Naive thymus-derived CD4-positive, alpha-beta T cell (primary cell): ENCODE results near the gene GALNT16. TPM values are rescaled to one million over a fixed set of nuclear protein-coding genes. Genes with fewer than 3 reads are reported as not detected.

ENCODE experiments used
- ATAC-seq: fragments of 150-1000 bp; cut with Tn5 transposase; 2 replicates; pipeline ENCODE4 v1.10.0; 2021; ENCODE audit warnings: mild to moderate bottlenecking, moderate library complexity
- CTCF ChIA-PET: fragments of 350-600 bp; sonication (Branson Sonifier 250); formaldehyde crosslinking; loops from one replicate; lab custom pipeline; 2021; ENCODE audit warnings: antibody characterized with exemption; lab: Charles Lee
- POLR2A ChIA-PET: fragments of 350-600 bp; sonication (Branson Sonifier 250); formaldehyde crosslinking; loops from one replicate; lab custom pipeline; 2021; ENCODE audit warnings: antibody characterized with exemption, inconsistent platforms; lab: Charles Lee
- DNase-seq, 9 donors: peaks; one replicate each; pipeline versions ENCODE4 v3.0.0 to v3.0.0-alpha.2; 2020 to 2022; ENCODE audit warnings: mixed read lengths in 1 of 9
- H3K27ac ChIP-seq: one replicate; pipeline ENCODE4 v1.7.0; 2013; ENCODE audit warnings: mild to moderate bottlenecking, low read depth, low read length, moderate library complexity
- H3K27me3 ChIP-seq, 2 donors: one replicate each; pipeline ENCODE4 v1.7.0; 2013; ENCODE audit warnings: low read length in 2 of 2, mild to moderate bottlenecking in 2 of 2, moderate library complexity in 2 of 2; ENCODE audit not compliant: control insufficient read depth in 2 of 2, insufficient read depth in 2 of 2
- H3K36me3 ChIP-seq, 3 experiments: 1 replicate in 2 of 3; 2 replicates in 1 of 3; pipeline ENCODE4 v1.7.0; 2013; ENCODE audit warnings: low read length in 3 of 3, mild to moderate bottlenecking in 3 of 3, moderate library complexity in 1 of 3; ENCODE audit not compliant: insufficient read depth in 3 of 3, control insufficient read depth in 2 of 3
- H3K4me1 ChIP-seq, 2 donors: one replicate each; pipeline ENCODE4 v1.7.0; 2013; ENCODE audit warnings: low read length in 2 of 2, mild to moderate bottlenecking in 2 of 2, moderate library complexity in 1 of 2; ENCODE audit not compliant: control insufficient read depth in 2 of 2, insufficient read depth in 2 of 2
- H3K4me3 ChIP-seq: 2 replicates; pipeline ENCODE4 v1.7.0; 2013; ENCODE audit warnings: mild to moderate bottlenecking, low read length
- H3K9me3 ChIP-seq, 3 experiments: 1 replicate in 2 of 3; 2 replicates in 1 of 3; pipeline ENCODE4 v1.7.0; 2013; ENCODE audit warnings: low read length in 3 of 3; ENCODE audit not compliant: control insufficient read depth in 2 of 3
- H3K27ac Mint-ChIP-seq, 9 donors: one replicate each; pipeline ENCODE4 v1.8.0; 2020 to 2022; ENCODE audit warnings: mixed read lengths in 9 of 9, mild to moderate bottlenecking in 8 of 9, moderate library complexity in 5 of 9, inconsistent platforms in 2 of 9
- H3K27me3 Mint-ChIP-seq, 5 donors: one replicate each; pipeline ENCODE4 v1.8.0; 2021 to 2022; ENCODE audit warnings: mixed read lengths in 5 of 5, mild to moderate bottlenecking in 1 of 5
- H3K36me3 Mint-ChIP-seq, 5 donors: one replicate each; pipeline ENCODE4 v1.8.0; 2020 to 2022; ENCODE audit warnings: mixed read lengths in 5 of 5, mild to moderate bottlenecking in 3 of 5, inconsistent platforms in 1 of 5
- H3K4me1 Mint-ChIP-seq, 7 donors: one replicate each; pipeline ENCODE4 v1.8.0; 2020 to 2022; ENCODE audit warnings: mixed read lengths in 7 of 7, mild to moderate bottlenecking in 3 of 7, inconsistent platforms in 1 of 7
- H3K4me3 Mint-ChIP-seq, 10 donors: one replicate each; pipeline ENCODE4 v1.8.0; 2020 to 2022; ENCODE audit warnings: mild to moderate bottlenecking in 10 of 10, mixed read lengths in 10 of 10, moderate library complexity in 6 of 10, inconsistent platforms in 2 of 10
- H3K9me3 Mint-ChIP-seq, 11 donors: one replicate each; pipeline ENCODE4 v1.8.0; 2020 to 2022; ENCODE audit warnings: mixed read lengths in 11 of 11, mild to moderate bottlenecking in 4 of 11, inconsistent platforms in 1 of 11, moderate library complexity in 1 of 11
- intact Hi-C, 2 donors: fragments of 100-400 bp; cut with micrococcal nuclease; formaldehyde crosslinking; loops; one replicate each; pipeline ENCODE4 v1.15.1; 2023
- polyA plus RNA-seq, 2 donors: library from polyadenylated mRNA; unstranded; fragments of 300-500 nt; fragmentation: Illumina TruSeq; gene quantifications; one replicate each; pipeline ENCODE4 v1.2.3, GENCODE V29; 2021
- total RNA-seq, 6 experiments: library from RNA in 5 of 6; stranded (reverse) in 5 of 6; gene quantifications; 1 replicate in 5 of 6; 2 replicates in 1 of 6; pipeline ENCODE4 v1.2.3 and lab custom pipeline; 2021 to 2026

GALNT16 gene
- total and polyA plus RNA-seq, 7 experiments from 2014 or later: 0.07 to 0.65 TPM; not detected in 5

- ChIA-PET POLR2A (interaction anchor here (0.6 kb wide), 1 partner anchor 1140 kb away, joined by 3 read pairs; no protein-coding TSS in a partner anchor), CTCF (no interaction called here)
- intact Hi-C loops: no loop called here
- H3K4me3 Mint-ChIP-seq: no peak overlapping the region
- Histone ChIP-seq H3K36me3 (no peaks in the 10 kb centered on the region), H3K9me3 (no peaks in the 10 kb centered on the region), H3K4me1 (no peaks in the 10 kb centered on the region), H3K4me3 (no peak overlapping the region), H3K27ac (no peak overlapping the region), H3K27me3 (no peaks in the 10 kb centered on the region)
- H3K27ac Mint-ChIP-seq: no peak overlapping the region
- H3K9me3 Mint-ChIP-seq: no peaks in the 10 kb centered on the region
- DNase-seq: no peak
- no peaks in the 10 kb centered on the region for H3K27me3 Mint-ChIP-seq
- no peaks in the 10 kb centered on the region for H3K4me1 Mint-ChIP-seq
- H3K36me3 Mint-ChIP-seq: no peaks in the 10 kb centered on the region
- ATAC-seq: no peak
Measured at GRCh38 chr14:69291396-69291795, 31.4 kb downstream of the GALNT16 start.

DNA sequence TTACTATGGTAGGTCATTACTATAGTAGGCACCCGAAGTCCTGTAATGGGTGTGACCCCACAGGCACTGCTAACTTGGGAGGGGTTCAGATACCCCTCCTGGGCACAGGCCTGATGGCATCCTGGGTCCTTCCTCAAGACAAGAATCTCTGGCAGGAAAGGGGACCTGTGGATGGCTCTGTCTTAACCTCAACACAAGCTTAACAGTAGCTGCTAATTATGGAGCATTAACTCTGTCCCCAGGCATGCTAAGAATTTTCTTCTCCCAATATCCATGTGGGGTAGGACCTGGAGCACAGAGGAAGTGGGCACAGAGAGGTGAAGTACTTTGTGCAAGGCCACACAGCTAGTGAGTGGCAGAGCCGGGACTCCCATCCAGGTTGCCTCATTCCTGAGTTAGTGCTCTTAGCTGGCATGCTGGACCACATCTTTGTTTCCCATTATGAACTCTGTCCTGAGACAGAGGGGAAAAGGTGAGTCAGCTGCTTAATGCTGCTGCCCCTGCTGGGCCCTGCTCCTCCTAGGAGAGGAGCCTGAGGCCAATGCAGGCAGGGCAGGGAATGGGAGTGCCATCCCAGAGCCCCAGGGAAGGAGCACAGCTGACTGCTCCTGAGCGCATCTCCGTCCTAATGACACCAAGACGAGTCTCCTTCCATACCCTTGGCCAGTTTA, 32.1 kb downstream of the GALNT16 start:
- Histone ChIP-seq H3K9me3 (no peaks in the 10 kb centered on the region), H3K27ac (no peak overlapping the region), H3K4me3 (no peak overlapping the region), H3K4me1 (no peaks in the 10 kb centered on the region), H3K36me3 (no peaks in the 10 kb centered on the region), H3K27me3 (no peaks in the 10 kb centered on the region)
- no peaks in the 10 kb centered on the region for H3K4me1 Mint-ChIP-seq
- ChIA-PET POLR2A (interaction anchor here (0.6 kb wide), 1 partner anchor 1141 kb away, joined by 3 read pairs; no protein-coding TSS in a partner anchor), CTCF (no interaction called here)
- H3K9me3 Mint-ChIP-seq: no peaks in the 10 kb centered on the region
- no peaks in the 10 kb centered on the region for H3K27me3 Mint-ChIP-seq
- ATAC-seq (no peak), DNase-seq (no peak)
- intact Hi-C loops: no loop called here
- no peak overlapping the region for H3K4me3 Mint-ChIP-seq
- no peak overlapping the region for H3K27ac Mint-ChIP-seq
- no peaks in the 10 kb centered on the region for H3K36me3 Mint-ChIP-seq

DNA sequence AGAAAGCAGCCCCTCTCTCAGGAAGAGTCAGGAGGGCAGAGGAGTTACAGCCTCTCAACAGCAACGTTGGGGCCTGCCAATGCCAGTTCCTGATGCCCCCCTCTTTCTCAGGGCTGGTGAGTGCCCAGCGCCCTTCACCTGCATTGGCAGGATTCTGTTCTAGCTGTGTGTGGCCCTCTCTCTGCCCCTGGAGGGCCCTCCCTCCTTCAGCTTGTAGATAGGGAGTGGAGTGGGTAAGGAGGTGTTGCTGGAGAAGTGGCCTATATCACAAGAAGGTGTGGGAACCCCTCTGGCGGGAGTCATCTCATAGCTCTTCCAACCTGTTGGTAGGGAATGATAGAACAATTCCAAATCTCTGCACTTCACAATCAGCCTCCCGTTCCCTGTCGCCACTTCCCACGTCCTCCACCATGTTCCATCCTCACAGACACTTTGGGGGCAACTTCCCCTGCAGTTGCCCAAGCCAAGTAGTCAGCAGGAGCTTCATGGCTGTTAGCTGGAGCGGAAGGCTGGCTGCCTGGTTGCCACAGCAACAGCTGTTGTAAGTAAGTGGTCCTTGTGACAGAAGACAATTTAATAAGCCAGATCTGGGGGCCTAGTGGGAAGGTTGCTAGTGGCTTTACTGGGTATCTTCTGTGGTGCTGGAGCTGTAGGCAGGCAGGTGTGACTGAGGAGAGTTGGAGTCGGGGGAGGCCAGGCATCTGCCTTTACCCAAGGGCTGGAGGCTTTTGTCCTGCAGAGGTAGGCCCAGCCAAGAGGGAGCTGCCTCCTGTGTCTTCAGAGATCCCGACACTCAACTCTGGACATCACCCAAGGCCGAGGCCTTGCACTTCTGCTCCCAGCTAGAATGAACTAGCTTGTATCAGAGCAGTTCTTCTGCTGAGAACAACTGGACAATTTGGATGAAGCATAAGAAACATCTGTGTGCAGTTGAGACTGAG, 38.4 kb downstream of the GALNT16 start:
- Histone ChIP-seq H3K27ac (no peak overlapping the region), H3K4me3 (no peak overlapping the region), H3K4me1 (no peaks in the 10 kb centered on the region), H3K27me3 (no peaks in the 10 kb centered on the region), H3K36me3 (no peaks in the 10 kb centered on the region), H3K9me3 (no peaks in the 10 kb centered on the region)
- Mint-ChIP-seq H3K27me3 (peaks cover 0 to 32% (median 4%) of the 10 kb centered on the region in 5 donors), H3K9me3 (no peaks in the 10 kb centered on the region), H3K27ac (no peak overlapping the region), H3K4me1 (no peaks in the 10 kb centered on the region), H3K36me3 (no peaks in the 10 kb centered on the region), H3K4me3 (no peak overlapping the region)
- intact Hi-C loops: no loop called here
- ChIA-PET CTCF (no interaction called here), POLR2A (no interaction called here)
- no peak for DNase-seq
- no peak for ATAC-seq

GRCh38 chr14:69299286-69300035, 39.5 kb downstream of the GALNT16 start:
- H3K9me3 ChIP-seq: no peaks in the 10 kb centered on the region
- Mint-ChIP-seq H3K27ac (no peak overlapping the region), H3K27me3 (peaks cover 0 to 32% (median 4%) of the 10 kb centered on the region in 5 donors), H3K4me1 (no peaks in the 10 kb centered on the region), H3K4me3 (no peak overlapping the region), H3K9me3 (no peaks in the 10 kb centered on the region), H3K36me3 (no peaks in the 10 kb centered on the region)
- no peak overlapping the region for H3K27ac ChIP-seq
- POLR2A ChIA-PET: no interaction called here
- H3K4me3 ChIP-seq: no peak overlapping the region
- no peaks in the 10 kb centered on the region for H3K27me3 ChIP-seq
- intact Hi-C loops: no loop called here
- peak in 1 of 9 donors; percentile 3 for DNase-seq
- H3K36me3 ChIP-seq: no peaks in the 10 kb centered on the region
- no peak for ATAC-seq
- CTCF ChIA-PET: no interaction called here
- no peaks in the 10 kb centered on the region for H3K4me1 ChIP-seq

DNA sequence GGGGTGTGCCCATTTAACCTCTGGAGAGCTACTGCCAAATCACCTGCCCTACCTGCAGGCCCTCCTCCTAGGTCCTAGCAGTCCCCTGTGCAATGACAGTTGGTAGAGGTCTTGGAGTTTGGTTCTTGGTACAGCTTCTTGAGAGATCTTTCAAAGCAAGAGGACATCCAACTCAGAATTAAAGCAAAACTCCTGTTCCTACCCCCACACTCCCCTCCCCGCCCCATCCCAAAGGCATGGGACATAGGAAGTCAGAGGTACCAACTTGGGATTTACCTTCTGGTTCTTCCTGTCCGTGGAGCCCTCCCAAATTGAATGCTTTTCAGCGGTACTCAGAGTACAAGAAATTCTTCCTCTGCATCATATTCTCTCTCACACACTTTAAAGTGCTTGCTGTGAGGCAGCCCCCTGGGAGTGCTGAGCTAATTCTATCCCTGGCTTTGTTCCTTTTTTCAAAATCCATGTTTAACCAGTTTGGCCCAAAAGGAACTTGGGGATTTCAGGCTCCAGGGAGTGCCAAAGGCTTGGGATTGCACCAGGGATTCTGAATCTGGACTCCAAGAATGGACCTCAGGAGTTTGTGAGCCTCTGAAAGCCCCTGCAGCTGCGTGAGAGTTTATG, 40.8 kb downstream of the GALNT16 start:
- Mint-ChIP-seq H3K4me3 (no peak overlapping the region), H3K9me3 (no peaks in the 10 kb centered on the region), H3K4me1 (no peaks in the 10 kb centered on the region), H3K27me3 (peaks cover 0 to 38% (median 5%) of the 10 kb centered on the region in 5 donors), H3K36me3 (no peaks in the 10 kb centered on the region), H3K27ac (no peak overlapping the region)
- ChIA-PET POLR2A (no interaction called here), CTCF (no interaction called here)
- DNase-seq (no peak), ATAC-seq (no peak)
- Histone ChIP-seq H3K27ac (no peak overlapping the region), H3K9me3 (no peaks in the 10 kb centered on the region), H3K4me3 (no peak overlapping the region), H3K27me3 (no peaks in the 10 kb centered on the region), H3K36me3 (no peaks in the 10 kb centered on the region), H3K4me1 (no peaks in the 10 kb centered on the region)
- intact Hi-C loops: no loop called here

- Histone ChIP-seq H3K36me3 (no peaks in the 10 kb centered on the region), H3K27ac (no peak overlapping the region), H3K4me1 (no peaks in the 10 kb centered on the region), H3K27me3 (no peaks in the 10 kb centered on the region), H3K4me3 (no peak overlapping the region), H3K9me3 (no peaks in the 10 kb centered on the region)
- Mint-ChIP-seq H3K4me3 (no peak overlapping the region), H3K9me3 (no peaks in the 10 kb centered on the region), H3K27ac (no peak overlapping the region), H3K27me3 (peaks cover 4 to 50% (median 22%) of the 10 kb centered on the region in 5 donors), H3K36me3 (no peaks in the 10 kb centered on the region), H3K4me1 (no peaks in the 10 kb centered on the region)
- ATAC-seq (no peak), DNase-seq (no peak)
- ChIA-PET CTCF (no interaction called here), POLR2A (no interaction called here)
- intact Hi-C loops: no loop called here
Measured at GRCh38 chr14:69303086-69303485, 43.1 kb downstream of the GALNT16 start.
